GM18861 (cell line): ENCODE data around the gene RHOBTB1.
"Not testable (repeated sequence)": the region's sequence is repeated elsewhere in the genome, so short reads cannot be mapped to it uniquely, and the experiment has no call there.

Experiments
- ATAC-seq: cut with Tn5 transposase; IDR thresholded peaks from one replicate; pipeline ENCODE4 v1.9.1; 2021; ENCODE audit not compliant: unreplicated experiment

RHOBTB1 gene, protein sequence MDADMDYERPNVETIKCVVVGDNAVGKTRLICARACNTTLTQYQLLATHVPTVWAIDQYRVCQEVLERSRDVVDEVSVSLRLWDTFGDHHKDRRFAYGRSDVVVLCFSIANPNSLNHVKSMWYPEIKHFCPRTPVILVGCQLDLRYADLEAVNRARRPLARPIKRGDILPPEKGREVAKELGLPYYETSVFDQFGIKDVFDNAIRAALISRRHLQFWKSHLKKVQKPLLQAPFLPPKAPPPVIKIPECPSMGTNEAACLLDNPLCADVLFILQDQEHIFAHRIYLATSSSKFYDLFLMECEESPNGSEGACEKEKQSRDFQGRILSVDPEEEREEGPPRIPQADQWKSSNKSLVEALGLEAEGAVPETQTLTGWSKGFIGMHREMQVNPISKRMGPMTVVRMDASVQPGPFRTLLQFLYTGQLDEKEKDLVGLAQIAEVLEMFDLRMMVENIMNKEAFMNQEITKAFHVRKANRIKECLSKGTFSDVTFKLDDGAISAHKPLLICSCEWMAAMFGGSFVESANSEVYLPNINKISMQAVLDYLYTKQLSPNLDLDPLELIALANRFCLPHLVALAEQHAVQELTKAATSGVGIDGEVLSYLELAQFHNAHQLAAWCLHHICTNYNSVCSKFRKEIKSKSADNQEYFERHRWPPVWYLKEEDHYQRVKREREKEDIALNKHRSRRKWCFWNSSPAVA

DNA sequence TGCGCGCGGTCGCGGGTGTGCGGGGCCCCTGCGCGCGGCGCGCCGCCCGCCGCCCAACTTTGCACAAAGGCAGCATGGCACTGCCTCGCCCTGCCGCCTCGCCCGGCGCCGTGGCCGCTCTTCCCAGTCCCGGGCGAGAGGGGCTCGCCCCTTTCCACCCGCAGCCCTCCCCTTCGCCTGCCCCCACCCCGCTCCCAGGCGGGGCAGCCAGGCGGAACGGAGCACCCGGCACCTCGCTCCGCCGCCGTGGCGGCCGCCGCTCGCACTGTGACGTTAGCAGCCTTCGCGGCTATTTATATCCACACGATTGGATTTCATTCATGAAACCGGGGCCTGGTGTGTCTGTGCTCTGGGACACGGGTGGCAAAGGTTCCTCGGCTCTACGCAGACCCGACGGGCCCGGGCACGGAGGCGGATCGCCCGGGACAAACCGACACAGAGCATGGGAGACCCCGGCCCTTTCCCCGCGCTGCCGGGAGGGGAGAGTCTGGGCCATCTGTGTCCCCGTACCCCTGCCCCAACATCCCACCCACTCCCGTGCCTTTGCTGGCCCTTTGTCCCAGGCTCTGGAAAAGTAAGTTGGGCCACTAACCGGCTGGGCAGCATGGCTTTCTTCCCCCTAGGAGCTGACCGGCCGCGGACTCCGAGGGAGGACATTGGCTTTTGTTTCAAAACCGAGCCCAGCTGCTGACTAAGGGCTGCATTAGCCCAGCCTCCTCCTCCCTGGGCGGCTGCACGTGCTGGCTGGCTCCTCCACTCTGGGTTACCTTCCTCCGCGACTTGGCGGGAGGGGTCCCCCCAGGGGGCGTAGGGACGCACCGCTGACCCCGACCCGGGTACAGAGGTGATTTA is at the start of gene RHOBTB1:
RHOBTB1 (minus strand) TSS at position 128 of the 852 bp plus-strand sequence. CDS start 32,643 bp downstream, outside the sequence.
- peak; percentile 48 for ATAC-seq

DNA sequence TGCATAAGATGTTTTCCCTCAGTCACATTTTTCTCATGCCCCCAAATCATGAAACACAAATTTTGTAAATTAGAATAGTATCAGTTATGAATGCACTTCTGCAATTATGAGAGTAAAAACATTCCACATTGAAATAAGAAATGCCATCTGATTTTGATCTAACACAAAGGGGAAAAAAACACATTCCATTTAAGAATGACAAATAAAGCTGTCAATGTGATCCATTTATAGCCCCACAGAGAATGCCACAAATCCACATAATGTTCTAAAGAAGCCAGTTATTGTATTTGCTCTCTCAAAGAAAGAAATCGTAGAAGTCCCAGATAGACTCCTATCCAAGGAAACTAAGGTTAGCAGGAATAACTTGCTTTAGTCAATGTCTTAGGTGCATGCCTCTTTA is 48.7 kb upstream of the RHOBTB1 start:
- no peak for ATAC-seq

DNA sequence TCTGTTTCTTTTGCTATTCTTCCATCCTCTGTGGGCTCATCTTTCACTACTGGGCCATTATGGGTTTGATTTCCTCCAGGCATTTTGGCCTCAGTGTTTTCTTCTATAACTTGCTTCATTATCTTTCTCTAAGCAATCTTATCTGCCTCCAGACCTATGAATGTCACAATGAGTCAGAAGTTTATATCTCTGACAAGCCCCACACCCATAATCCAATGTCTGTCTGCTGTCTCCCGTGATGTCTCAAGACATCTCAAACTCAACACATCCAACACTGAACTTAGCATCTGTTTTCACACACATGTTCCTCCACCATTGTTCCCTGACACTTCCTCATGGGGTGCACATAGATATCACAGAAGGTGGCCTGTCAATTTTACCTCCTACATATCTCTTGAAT is 46.7 kb upstream of the RHOBTB1 start:
- ATAC-seq: no peak

DNA sequence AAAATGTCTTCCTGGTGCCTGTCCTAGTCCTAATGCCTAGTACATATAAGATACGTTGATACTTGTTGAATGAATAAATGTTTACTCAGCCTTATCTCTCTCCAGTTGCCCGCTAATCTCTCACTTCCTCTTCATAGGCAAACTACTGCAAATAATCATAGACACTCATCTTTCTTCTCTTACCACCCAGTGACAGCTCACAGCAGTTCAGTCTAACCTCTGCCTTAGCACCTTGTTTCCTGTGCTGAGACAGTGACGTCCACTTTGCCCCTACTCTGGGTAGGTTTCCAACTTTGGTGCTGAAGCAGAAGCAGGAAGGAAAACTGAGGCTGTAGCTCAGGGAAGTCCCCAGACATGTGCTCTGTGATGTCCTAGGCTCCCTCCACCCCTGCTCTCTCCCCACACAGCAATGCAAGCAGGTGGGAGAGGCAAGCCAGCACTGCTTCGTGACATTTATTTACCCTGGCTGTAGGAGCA is 45.5 kb upstream of the RHOBTB1 start:
- no peak for ATAC-seq

DNA sequence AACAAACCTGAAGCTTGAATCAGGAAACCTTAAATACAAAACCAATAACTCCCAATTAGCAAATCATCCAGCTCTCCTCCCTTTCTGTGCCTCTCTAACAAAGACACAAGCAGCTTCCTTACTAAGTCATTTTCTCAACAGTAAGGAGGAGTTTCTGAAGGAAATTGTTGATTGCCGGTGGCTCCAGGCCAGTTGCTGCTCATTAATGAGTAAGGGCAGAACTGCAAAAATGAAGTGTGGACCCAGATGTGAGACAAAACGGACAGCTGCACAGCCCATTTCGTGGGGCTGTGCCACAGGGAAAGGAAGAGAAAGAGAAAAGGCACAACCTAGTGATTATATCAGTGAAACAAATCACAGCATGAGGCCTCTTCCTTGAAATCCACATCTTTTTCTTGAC is 42.8 kb upstream of the RHOBTB1 start:
- no peak for ATAC-seq

DNA sequence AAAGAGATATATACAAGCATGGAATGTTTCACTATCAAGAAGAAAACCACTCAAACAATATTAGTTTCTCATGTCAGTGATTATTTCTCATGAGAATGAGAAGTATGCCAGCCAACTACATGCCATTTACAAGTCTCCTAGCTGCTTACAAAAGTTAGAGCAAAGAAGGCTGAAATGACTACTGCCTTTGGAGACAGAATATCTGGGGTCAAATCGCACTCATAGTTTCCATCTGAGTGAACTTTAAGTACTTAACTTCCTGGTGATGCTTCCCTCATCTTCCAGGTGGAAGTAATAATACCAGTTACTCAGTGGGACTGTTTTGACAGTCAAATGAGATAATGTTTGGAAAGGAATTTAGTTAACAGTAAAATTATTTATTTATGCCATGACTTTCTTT is 42.0 kb upstream of the RHOBTB1 start:
- no peak for ATAC-seq

DNA sequence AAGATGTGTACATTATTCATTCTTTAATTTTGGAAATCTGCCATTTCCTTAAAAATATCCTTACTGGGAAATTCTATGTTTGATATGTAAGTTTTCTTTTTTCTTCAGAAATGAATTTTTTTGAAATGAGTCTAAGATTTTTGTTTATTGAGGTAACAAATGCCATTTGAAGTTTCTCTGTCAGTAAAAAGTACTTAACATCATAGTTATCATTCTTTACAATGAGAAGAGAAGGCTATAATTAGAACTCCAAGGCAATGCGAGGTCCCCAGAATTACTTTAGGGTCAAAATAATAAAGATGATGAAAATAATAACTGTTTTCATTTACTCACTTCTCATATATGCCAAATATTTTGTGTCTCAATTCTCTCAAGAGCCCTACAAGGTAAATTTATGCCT is 37.0 kb upstream of the RHOBTB1 start:
- no peak for ATAC-seq

DNA sequence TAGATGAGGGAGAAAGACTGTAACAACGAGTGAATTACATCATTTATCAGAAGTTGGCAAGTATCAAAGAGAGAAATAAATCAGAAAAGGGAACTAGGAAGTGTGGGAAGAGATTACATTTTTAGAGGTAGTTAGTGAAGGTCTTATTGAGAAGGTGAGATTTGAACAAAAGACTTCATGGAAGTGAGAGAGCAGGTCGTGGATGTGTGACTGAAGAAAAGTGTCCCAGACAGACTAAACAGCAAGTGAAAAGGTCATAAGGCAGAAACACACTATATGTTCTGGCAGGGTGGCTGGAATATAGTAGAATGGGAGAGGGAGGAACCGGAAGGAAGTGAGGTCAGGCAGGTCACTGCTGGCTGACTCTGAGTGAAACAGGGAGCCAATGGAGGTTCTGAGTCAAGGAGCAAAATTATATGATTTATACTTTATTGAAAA is 35.7 kb upstream of the RHOBTB1 start:
- no peak for ATAC-seq

DNA sequence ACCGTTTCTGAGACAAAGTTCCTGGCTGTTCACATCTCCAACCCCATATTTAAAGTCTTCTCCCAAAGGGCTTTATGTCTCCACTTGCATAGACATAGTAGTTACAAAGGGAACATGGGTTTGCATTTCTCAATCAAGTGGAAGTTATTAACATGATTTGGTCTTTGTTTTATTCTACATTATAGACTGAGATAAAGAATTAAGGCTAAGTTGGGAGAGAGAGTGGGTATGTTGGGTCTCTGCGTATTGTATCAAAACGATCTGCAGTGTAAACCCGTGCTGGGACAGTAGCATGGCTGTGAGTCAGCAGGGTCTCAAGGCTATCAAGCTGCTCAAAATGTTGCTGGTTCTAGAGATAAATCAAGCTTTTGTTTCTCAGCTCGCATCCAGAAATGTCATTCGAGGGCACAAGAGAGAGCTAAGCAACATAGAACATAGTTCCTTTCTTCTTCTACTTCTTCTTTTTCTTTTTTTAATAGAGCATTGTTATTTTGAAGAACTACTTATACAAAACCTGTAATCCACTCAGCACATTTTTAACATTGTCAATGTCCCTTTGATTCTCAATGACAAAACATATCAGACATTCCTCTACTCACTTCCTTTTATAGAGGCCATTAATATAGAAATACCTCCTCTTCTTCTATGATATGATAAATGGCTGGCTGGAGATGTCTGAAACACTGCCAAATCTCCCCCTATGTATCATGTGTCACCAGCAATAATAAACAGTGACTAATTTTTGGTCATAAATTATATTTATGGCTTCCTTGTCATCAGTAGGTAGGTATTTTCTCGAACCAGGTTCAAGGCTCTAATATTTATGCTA is 34.5 kb upstream of the RHOBTB1 start:
- ATAC-seq: no peak

DNA sequence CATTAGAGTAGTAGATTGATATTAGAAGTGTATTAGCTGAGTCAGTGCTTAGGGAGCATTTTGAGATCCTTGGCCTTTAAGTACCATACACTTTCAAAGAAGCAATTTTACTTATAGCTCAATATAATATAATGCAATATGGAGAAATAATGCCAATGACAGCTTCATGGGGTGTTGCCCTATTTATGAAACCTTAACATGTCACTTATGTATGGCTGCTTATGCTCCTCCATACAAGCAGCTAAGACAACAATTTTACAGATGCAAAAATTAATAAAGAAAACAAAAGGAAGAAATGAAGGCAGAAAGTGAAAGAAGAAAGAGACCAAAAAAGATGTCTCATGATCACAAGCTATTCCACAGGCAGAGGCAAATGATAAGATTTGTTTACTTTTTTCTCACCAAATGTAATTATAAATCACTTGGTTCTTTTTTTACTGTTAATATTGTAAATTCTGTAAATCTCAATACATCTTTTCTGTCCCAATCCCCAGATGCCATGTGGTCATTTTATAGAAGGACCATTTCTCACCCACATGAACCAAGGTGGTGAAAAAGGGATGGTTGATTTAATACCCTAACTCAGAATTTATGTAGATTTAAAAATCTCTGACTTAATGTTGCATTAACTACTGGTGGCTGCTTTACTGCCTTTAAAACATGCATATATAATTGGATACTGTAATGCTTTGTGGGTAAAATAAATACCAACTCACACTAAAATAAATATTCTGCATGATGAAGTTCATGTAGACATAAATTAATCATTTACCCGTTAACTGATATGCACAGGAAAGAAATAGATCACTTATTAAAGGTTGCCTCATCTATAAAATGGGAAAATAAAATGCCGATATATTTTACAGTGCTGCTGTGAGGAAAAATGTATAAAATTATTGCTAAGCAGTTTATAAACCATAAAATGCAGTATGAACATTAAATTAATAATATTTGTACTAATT is 33.5 kb upstream of the RHOBTB1 start:
- ATAC-seq: no peak

DNA sequence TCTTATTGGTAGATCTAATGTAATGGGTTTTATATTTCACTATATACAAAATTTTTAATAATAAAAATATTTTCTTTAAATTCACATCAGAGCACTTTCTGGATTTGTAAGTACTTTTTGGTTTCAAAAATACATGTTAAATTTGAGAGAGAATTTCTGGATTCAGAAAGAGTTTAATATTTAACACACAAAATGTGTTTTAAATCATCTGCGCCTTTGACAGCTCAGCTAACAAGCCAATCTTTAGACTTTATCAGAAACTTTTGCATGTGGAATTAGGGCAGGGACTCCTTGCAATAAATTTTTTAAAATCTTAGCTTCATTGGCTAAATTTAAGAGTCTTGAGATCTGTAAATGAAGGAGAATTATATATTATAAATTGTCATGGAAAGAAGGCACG is 32.7 kb upstream of the RHOBTB1 start:
- no peak for ATAC-seq

DNA sequence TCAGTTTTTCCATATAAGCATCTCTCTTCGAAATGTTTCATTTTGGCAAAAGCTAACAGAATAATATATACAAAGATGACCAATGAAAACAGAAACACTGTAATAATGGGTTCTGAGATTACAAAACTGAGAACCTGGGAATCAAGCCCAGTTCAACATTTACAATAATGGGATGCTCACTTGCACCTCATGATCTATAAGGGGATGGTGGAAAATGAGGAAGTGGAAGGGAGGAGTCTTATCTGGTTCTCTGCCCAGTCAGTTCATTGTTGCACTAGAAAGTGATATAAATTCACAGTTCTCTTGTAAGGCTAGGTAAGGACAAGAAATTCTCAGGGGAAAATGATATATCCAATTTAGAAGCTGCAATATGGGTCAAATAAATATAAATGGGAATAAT is 31.7 kb upstream of the RHOBTB1 start:
- no peak for ATAC-seq

DNA sequence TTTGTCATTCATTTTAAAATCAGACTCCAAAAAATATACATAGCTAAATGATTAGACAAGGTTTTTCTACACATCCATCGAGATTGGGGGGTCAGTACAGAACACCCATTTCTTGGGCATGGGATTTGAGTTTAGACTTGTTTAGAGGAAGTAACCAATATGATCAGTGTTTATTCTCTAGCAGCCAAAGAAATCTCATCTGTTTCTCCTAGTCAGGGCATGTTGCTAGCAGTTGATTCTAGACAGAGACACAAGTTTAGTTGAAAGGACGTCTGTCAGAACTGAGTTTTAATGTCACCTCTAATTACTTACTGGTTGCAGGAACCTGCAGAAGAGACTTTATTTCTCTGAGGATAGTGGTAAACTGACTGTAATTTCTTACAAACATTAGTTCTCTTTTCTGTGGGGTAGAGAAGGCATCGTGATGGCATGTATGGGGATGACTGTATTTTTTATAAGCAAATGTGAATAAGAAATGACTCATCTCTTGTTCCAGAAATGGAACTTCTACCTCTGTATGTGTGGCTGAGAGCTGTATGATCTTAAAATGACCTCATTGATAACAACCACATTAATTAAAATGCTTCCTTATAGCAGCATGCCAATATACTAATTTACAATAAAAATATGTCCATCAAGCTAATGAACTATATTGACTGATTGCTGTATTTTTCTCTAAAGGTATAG is 30.6 kb upstream of the RHOBTB1 start:
- ATAC-seq: no peak

DNA sequence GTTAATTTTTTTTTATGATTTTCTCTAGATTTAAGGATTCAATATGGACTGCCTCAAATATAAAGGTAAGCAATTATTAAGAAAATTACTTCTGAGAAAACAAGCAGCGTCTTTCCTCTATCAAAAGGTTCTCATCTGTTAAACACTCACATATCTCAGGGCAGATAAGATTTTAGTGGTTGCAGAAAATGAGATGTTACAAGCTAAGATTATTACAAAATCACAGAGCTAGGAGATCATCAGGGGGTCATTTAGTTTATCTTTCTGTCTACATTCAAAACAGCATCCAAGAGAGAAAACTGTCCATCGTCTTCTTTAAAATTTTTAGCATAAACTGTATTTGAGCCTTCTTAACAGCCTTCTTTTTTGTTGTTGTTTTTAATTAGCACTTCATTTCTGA is 29.1 kb upstream of the RHOBTB1 start:
- ATAC-seq: no peak

DNA sequence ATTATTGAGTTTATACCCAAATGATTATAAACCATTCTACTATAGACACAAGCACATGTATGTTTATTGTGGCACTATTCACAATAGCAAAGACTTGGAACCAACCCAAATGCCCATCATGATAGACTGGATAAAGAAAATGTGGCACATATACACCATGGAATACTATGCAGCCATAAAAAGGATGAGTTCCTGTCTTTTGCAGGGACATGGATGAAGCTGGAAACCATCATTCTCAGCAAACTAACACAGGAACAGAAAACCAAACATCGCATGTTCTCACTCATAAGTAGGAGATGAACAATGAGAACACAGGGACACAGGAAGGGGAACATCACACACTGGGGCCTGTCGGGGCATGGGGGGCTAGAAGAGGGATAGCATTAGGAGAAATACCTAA is 28.2 kb upstream of the RHOBTB1 start:
- ATAC-seq: not testable (repeated sequence)

DNA sequence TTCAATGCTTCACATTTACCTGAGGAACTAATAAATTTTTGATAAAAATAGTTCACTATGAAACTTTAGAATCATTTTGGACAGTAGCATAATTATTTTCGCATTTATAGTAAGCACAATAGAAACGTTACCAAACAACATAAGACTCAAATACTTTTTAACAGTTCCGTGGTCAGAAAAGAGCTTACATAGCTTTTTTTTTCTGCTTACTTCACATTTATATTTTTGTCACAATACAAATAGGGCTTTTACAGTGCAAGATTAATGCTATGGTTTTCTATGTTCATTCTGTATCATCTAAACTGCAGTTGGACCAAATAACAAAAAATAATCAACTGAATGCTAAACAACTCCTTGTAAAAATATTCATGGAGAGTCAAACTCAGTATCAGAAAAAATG is 26.5 kb upstream of the RHOBTB1 start:
- ATAC-seq: no peak

DNA sequence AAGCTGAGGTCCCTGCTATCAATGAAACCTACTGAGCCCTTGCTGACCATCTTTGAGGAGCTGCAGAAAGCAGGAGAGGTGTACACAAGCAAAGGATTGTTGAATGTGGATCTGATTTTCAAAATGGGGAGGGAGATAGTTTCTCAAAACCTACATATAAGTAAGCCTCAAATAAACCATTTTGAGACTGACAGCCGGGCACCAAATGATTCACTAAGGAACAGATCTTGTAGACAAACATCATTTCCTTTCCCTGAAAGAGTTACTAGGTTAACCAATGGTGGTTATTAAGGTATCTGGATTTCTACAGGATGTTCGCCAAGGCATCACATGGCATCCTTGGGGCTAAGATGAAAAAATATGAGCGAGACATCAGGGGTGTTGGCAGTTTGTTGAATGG is 24.5 kb upstream of the RHOBTB1 start:
- ATAC-seq: no peak

DNA sequence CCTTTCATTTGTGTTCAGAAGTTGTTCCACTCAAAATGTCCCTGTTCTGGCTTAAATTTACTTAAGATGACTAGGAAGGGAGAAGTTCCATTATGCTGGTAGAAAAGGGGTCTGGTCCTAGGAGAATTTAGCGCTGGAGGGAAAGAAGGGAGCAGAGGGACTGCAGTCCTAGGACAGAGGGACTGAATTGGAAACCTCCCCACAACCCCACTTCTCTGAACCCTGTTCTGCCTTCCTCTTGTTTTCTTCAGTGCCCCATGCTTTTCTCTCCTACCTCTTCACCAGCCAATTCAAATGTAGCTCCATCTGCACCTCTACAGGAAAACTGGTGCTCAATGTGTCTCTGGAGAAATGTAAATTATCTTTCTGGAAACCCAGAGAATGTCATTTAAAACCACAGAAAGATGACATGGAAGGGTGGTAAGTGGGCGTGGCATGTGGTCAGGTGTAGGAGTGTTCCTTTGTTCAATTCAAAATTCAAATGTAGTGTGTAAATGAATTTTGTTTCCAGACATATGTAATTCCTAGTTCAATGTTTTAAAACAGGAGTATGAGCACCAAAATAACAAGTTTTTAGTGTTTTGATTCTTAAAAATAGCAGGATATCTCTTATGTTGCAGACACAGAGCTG is 24.0 kb upstream of the RHOBTB1 start:
- no peak for ATAC-seq
